SK-N-SH (cell line): Measurements from ENCODE around the gene SLC10A7. TPM values are rescaled to one million over a fixed set of nuclear protein-coding genes. Genes with fewer than 3 reads are reported as not detected.

Source experiments
- CTCF ChIA-PET: fragments of 300-600, 350-600 bp; formaldehyde crosslinking; extraction: SDS; loops from one replicate; lab custom pipeline; 2021; lab: Yijun Ruan, JAX
- POLR2A ChIA-PET: fragments of 350-600 bp; sonication (Branson Sonifier 250); formaldehyde crosslinking; extraction: SDS; loops from one replicate; lab custom pipeline; 2020; ENCODE audit warnings: antibody characterized with exemption, inconsistent platforms; lab: Yijun Ruan, JAX
- DNase-seq: peaks from one replicate; pipeline ENCODE4 v3.0.0; 2012
- H2AFZ ChIP-seq: fragments of 200-600 bp; sonication (generic); 2 replicates; pipeline ENCODE4 v1.8.1; 2016; ENCODE audit warnings: antibody characterized with exemption, mild to moderate bottlenecking, low read depth
- H3F3A ChIP-seq: fragments of 200-600 bp; sonication (generic); replicated peaks from 2 replicates; pipeline ENCODE3; 2016; ENCODE audit warnings: antibody characterized with exemption, mild to moderate bottlenecking; ENCODE audit not compliant: insufficient read depth
- H3K27ac ChIP-seq, 2 experiments: fragments of 200-500 bp in 1 of 2; fragments of 200-600 bp in 1 of 2; sonication (Bioruptor generic) in 1 of 2; sonication (generic), shearing (Covaris generic) in 1 of 2; 2 replicates each; pipeline versions ENCODE4 v1.5.1 to v1.6.1; 2014 to 2016; ENCODE audit warnings: low read depth in 2 of 2, inconsistent platforms in 1 of 2, low read length in 1 of 2, mild to moderate bottlenecking in 1 of 2, mixed read lengths in 1 of 2
- H3K27me3 ChIP-seq: fragments of 200-600 bp; sonication (generic), shearing (Covaris generic); 2 replicates; pipeline ENCODE4 v1.6.1; 2016; ENCODE audit warnings: mixed run types; ENCODE audit not compliant: insufficient read depth
- H3K36me3 ChIP-seq, 2 experiments: fragments of 200-500 bp in 1 of 2; fragments of 200-600 bp in 1 of 2; sonication (Bioruptor generic) in 1 of 2; sonication (generic) in 1 of 2; replicated peaks in 1 of 2; 2 replicates each; pipeline versions ENCODE3 to v1.5.1; 2014 to 2016; ENCODE audit warnings: low read length in 1 of 2, mild to moderate bottlenecking in 1 of 2; ENCODE audit not compliant: insufficient read depth in 2 of 2, control insufficient read depth in 1 of 2
- H3K4me1 ChIP-seq, 2 experiments: fragments of 200-500 bp in 1 of 2; fragments of 200-600 bp in 1 of 2; sonication (Bioruptor generic) in 1 of 2; sonication (generic), shearing (Covaris generic) in 1 of 2; 2 replicates each; pipeline versions ENCODE4 v1.5.1 to v1.6.1; 2014 to 2016; ENCODE audit warnings: low read depth in 1 of 2, low read length in 1 of 2, mixed run types in 1 of 2; ENCODE audit not compliant: insufficient read depth in 2 of 2, control insufficient read depth in 1 of 2
- H3K4me2 ChIP-seq: fragments of 200-600 bp; sonication (generic), shearing (Covaris generic); 2 replicates; pipeline ENCODE4 v1.6.1; 2017; ENCODE audit warnings: mixed run types
- H3K4me3 ChIP-seq, 2 experiments: fragments of 200-500 bp in 1 of 2; fragments of 200-600 bp in 1 of 2; sonication (Bioruptor generic) in 1 of 2; sonication (generic), shearing (Covaris generic) in 1 of 2; 2 replicates each; pipeline versions ENCODE4 v1.5.1 to v1.8.1; 2014 to 2016; ENCODE audit warnings: low read depth in 2 of 2, inconsistent platforms in 1 of 2, low read length in 1 of 2, mild to moderate bottlenecking in 1 of 2, mixed read lengths in 1 of 2, moderate library complexity in 1 of 2
- H3K79me2 ChIP-seq: fragments of 200-600 bp; sonication (generic); 2 replicates; pipeline ENCODE4 v1.8.1; 2017; ENCODE audit warnings: mild to moderate bottlenecking; ENCODE audit not compliant: insufficient read depth
- H3K9ac ChIP-seq: fragments of 200-600 bp; sonication (generic); 2 replicates; pipeline ENCODE4 v1.6.1; 2017; ENCODE audit warnings: mixed run types
- H3K9me2 ChIP-seq: fragments of 200-600 bp; sonication (generic); 2 replicates; pipeline ENCODE4 v1.6.1; 2017; ENCODE audit warnings: mixed run types
- H3K9me3 ChIP-seq: fragments of 200-600 bp; sonication (generic); 2 replicates; pipeline ENCODE4 v1.6.1; 2017; ENCODE audit warnings: mixed run types, mild to moderate bottlenecking, moderate library complexity
- H4K20me1 ChIP-seq: fragments of 200-600 bp; sonication (generic); 2 replicates; pipeline ENCODE4 v1.6.1; 2017; ENCODE audit warnings: mild to moderate bottlenecking, mixed run types; ENCODE audit not compliant: insufficient read depth
- FOSL2 ChIP-seq: IDR thresholded peaks from 2 replicates; pipeline ENCODE4 v1.4.0; 2012; ENCODE audit warnings: low read depth, mild to moderate bottlenecking, moderate library complexity, borderline replicate concordance
- GATA2 ChIP-seq: sonication (generic); formaldehyde crosslinking; IDR thresholded peaks from 2 replicates; pipeline ENCODE4 v1.5.0; 2020; ENCODE audit warnings: mild to moderate bottlenecking, missing genetic modification reagents
- MEF2A ChIP-seq: IDR thresholded peaks from 2 replicates; pipeline ENCODE4 v1.4.0; 2012; ENCODE audit warnings: low read depth, borderline replicate concordance
- NRF1 ChIP-seq: IDR thresholded peaks from 2 replicates; pipeline ENCODE4 v1.6.1; 2012; ENCODE audit warnings: low read depth, mild to moderate bottlenecking, low read length
- RCOR1 ChIP-seq: fragments of 150-350 bp; IDR thresholded peaks from 2 replicates; pipeline ENCODE4 v1.6.1; 2017; ENCODE audit warnings: antibody characterized with exemption, low read length
- REST ChIP-seq: IDR thresholded peaks from 2 replicates; pipeline ENCODE4 v1.6.1; 2012; ENCODE audit warnings: mild to moderate bottlenecking, low read depth, low read length, moderate library complexity
- RFX5 ChIP-seq: IDR thresholded peaks from 2 replicates; pipeline ENCODE4 v1.6.1; 2012; ENCODE audit warnings: mild to moderate bottlenecking, improper control_type of control experiment, low read length
- RXRA ChIP-seq: IDR thresholded peaks from 2 replicates; pipeline ENCODE4 v1.4.0; 2012; ENCODE audit warnings: low read depth, mild to moderate bottlenecking, borderline replicate concordance
- SMC3 ChIP-seq: IDR thresholded peaks from 2 replicates; pipeline ENCODE4 v1.6.1; 2012; ENCODE audit warnings: low read depth, low read length, improper control_type of control experiment
- TAF1 ChIP-seq: IDR thresholded peaks from 2 replicates; pipeline ENCODE4 v1.6.1; 2012; ENCODE audit warnings: low read depth, mild to moderate bottlenecking, low read length, moderate library complexity, borderline replicate concordance
- USF1 ChIP-seq: IDR thresholded peaks from 2 replicates; pipeline ENCODE4 v1.4.0; 2012; ENCODE audit warnings: low read depth, borderline replicate concordance
- YY1 ChIP-seq: IDR thresholded peaks from 2 replicates; pipeline ENCODE4 v1.4.0; 2012; ENCODE audit warnings: low read depth, mild to moderate bottlenecking
- WGBS: methylation state at CpG from one replicate; pipeline ENCODE4 v1.1.6; 2017; ENCODE audit warnings: low lambda C conversion rate; 5-methylcytosine and 5-hydroxymethylcytosine counted together
- polyA plus RNA-seq, 3 experiments: library from polyadenylated mRNA; depleted of rRNA; stranded (reverse); fragments of >200 nt; gene quantifications; 2 replicates each; pipeline ENCODE4 v1.2.3, GENCODE V29; 2012
- TF ChIP-seq, protein P1 (sequence below): IDR thresholded peaks from 2 replicates; pipeline ENCODE4; 2012
- TF ChIP-seq, protein P2 (sequence below): IDR thresholded peaks from 2 replicates; pipeline ENCODE4 v1.4.0; 2012; ENCODE audit warnings: low read depth, borderline replicate concordance

SLC10A7 gene
- polyA plus RNA-seq, 1 of the 3 experiments (the other 2 are of a cell fraction), result 3.3 TPM

- Histone ChIP-seq H3K9me3 (no peaks in the 10 kb centered on the region), H3K27me3 (no peaks in the 10 kb centered on the region), H3K4me1 (peaks cover 9 to 14% of the 10 kb centered on the region in 2 experiments; a peak in 3 of 4 replicates), H3K4me2 (no peak overlapping the region), H3K27ac (no peak overlapping the region), H4K20me1 (no peaks in the 10 kb centered on the region), H2AFZ (no peak overlapping the region), H3K9me2 (no peaks in the 10 kb centered on the region), H3K4me3 (no peak overlapping the region), H3K79me2 (no peaks in the 10 kb centered on the region), H3F3A (no peaks in the 10 kb centered on the region), H3K36me3 (no peaks in the 10 kb centered on the region), H3K9ac (no peak overlapping the region)
- POLR2A ChIA-PET, result no interaction called here
- TF ChIP-seq RXRA, result no peak
- TF ChIP-seq REST, result no peak
- TF ChIP-seq RFX5, result no peak
- no peak for TF ChIP-seq YY1
- TF ChIP-seq FOSL2, result no peak
- TF ChIP-seq RCOR1, result no peak
- no peak for TF ChIP-seq MEF2A
- no peak for TF ChIP-seq NRF1
- TF ChIP-seq, protein P1, sequence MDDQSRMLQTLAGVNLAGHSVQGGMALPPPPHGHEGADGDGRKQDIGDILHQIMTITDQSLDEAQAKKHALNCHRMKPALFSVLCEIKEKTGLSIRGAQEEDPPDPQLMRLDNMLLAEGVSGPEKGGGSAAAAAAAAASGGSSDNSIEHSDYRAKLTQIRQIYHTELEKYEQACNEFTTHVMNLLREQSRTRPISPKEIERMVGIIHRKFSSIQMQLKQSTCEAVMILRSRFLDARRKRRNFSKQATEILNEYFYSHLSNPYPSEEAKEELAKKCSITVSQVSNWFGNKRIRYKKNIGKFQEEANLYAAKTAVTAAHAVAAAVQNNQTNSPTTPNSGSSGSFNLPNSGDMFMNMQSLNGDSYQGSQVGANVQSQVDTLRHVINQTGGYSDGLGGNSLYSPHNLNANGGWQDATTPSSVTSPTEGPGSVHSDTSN, result no peak
- TF ChIP-seq TAF1, result no peak
- no peak for TF ChIP-seq SMC3
- TF ChIP-seq USF1, result no peak
- TF ChIP-seq GATA2, result no peak
- TF ChIP-seq, protein P2, sequence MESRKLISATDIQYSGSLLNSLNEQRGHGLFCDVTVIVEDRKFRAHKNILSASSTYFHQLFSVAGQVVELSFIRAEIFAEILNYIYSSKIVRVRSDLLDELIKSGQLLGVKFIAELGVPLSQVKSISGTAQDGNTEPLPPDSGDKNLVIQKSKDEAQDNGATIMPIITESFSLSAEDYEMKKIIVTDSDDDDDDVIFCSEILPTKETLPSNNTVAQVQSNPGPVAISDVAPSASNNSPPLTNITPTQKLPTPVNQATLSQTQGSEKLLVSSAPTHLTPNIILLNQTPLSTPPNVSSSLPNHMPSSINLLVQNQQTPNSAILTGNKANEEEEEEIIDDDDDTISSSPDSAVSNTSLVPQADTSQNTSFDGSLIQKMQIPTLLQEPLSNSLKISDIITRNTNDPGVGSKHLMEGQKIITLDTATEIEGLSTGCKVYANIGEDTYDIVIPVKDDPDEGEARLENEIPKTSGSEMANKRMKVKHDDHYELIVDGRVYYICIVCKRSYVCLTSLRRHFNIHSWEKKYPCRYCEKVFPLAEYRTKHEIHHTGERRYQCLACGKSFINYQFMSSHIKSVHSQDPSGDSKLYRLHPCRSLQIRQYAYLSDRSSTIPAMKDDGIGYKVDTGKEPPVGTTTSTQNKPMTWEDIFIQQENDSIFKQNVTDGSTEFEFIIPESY, result no peak
- no peak for DNase-seq
- 97% methylated on average over 5 of the region's 5 CpGs for WGBS
- CTCF ChIA-PET, result no interaction called here
These were observed 212.8 kb downstream of the SLC10A7 start for GRCh38 chr4:146308951-146309350.
